ENCODE data around the gene VWA3B.
"Not testable (repeated sequence)": the region's sequence is repeated elsewhere in the genome, so short reads cannot be mapped to it uniquely, and the experiment has no call there.

Gene VWA3B

GRCh38 chr2:98088261-98088660 lies 1.3 kb downstream of the VWA3B start:
- no peak for DNase-seq (ENCODE audit: low read depth in 3 of 3)

GRCh38 chr2:98089941-98090340 lies 3.0 kb downstream of the VWA3B start:
- no peak for DNase-seq (ENCODE audit: low read depth in 3 of 3)

GRCh38 chr2:98090951-98091350 lies 4.0 kb downstream of the VWA3B start:
- DNase-seq (ENCODE audit: low read depth in 3 of 3): no peak

- DNase-seq (ENCODE audit: low read depth in 3 of 3): no peak
Measured at GRCh38 chr2:98091738-98092137, 4.8 kb downstream of the VWA3B start.

- DNase-seq (ENCODE audit: low read depth in 3 of 3): no peak
Measured at GRCh38 chr2:98093146-98093545, 6.2 kb downstream of the VWA3B start.

GRCh38 chr2:98093611-98094010 lies 6.6 kb downstream of the VWA3B start:
- no peak for DNase-seq (ENCODE audit: low read depth in 3 of 3)

- no peak for DNase-seq (ENCODE audit: low read depth in 3 of 3)
Measured at GRCh38 chr2:98099939-98100743, 13.2 kb downstream of the VWA3B start.

GRCh38 chr2:98102315-98102714 lies 15.3 kb downstream of the VWA3B start:
- DNase-seq (ENCODE audit: low read depth in 3 of 3): not testable (repeated sequence)

- no peak for DNase-seq (ENCODE audit: low read depth in 3 of 3)
Measured at GRCh38 chr2:98102878-98103277, 15.9 kb downstream of the VWA3B start.

GRCh38 chr2:98108110-98108509 lies 21.1 kb downstream of the VWA3B start:
- no peak for DNase-seq (ENCODE audit: low read depth in 3 of 3)

GRCh38 chr2:98110741-98111140 lies 23.8 kb downstream of the VWA3B start:
- DNase-seq (ENCODE audit: low read depth in 3 of 3): no peak

GRCh38 chr2:98114643-98115330 lies 27.8 kb downstream of the VWA3B start:
- DNase-seq (ENCODE audit: low read depth in 3 of 3): no peak

- DNase-seq (ENCODE audit: low read depth in 3 of 3): no peak
Measured at GRCh38 chr2:98118161-98118560, 31.2 kb downstream of the VWA3B start.

- no peak for DNase-seq (ENCODE audit: low read depth in 3 of 3)
Measured at GRCh38 chr2:98118852-98119251, 31.9 kb downstream of the VWA3B start.

GRCh38 chr2:98121149-98121548 lies 34.2 kb downstream of the VWA3B start:
- DNase-seq (ENCODE audit: low read depth in 3 of 3): no peak

- no peak for DNase-seq (ENCODE audit: low read depth in 3 of 3)
Measured at GRCh38 chr2:98122524-98122923, 35.6 kb downstream of the VWA3B start.

GRCh38 chr2:98123286-98123685 lies 36.3 kb downstream of the VWA3B start:
- no peak for DNase-seq (ENCODE audit: low read depth in 3 of 3)

GRCh38 chr2:98126061-98126460 lies 39.1 kb downstream of the VWA3B start:
- no peak for DNase-seq (ENCODE audit: low read depth in 3 of 3)

GRCh38 chr2:98127229-98127989 lies 40.4 kb downstream of the VWA3B start:
- DNase-seq (ENCODE audit: low read depth in 3 of 3): no peak

GRCh38 chr2:98128556-98129109 lies 41.7 kb downstream of the VWA3B start:
- no peak for DNase-seq (ENCODE audit: low read depth in 3 of 3)

GRCh38 chr2:98130073-98130472 lies 43.1 kb downstream of the VWA3B start:
- not testable (repeated sequence) for DNase-seq (ENCODE audit: low read depth in 3 of 3)
